GM19452 (cell line): Measurements from ENCODE around the gene GHR.

Experiments used
- ATAC-seq: cut with Tn5 transposase; IDR thresholded peaks from one replicate; pipeline ENCODE4 v1.9.1; 2021; ENCODE audit not compliant: unreplicated experiment

Gene GHR

GRCh38 chr5:42597318-42597937, 174.2 kb downstream of the GHR start:
- no peak for ATAC-seq

DNA sequence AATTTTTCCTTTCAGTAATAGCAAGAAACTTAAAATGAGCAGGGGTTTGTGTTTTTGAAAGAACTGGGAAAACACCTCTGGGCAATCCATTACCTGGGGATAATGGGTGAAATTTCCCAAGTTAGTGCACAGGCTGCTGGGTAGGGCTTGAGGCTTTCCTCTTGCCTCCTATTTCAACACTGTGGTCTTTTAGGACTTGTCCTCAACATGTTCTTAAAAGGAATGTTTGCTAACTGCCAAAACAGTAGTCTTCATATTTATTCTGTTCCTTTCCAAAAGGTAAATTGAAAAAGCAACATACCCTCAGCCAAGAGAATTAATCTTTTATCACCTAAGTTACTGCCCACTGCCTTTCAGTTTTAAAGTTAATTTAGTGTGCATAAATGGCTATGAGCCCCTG, 175.1 kb downstream of the GHR start:
- no peak for ATAC-seq

- no peak for ATAC-seq
These were observed 175.9 kb downstream of the GHR start for GRCh38 chr5:42599106-42599505.

- ATAC-seq = no peak
These were observed 177.2 kb downstream of the GHR start for GRCh38 chr5:42600441-42600840.

DNA sequence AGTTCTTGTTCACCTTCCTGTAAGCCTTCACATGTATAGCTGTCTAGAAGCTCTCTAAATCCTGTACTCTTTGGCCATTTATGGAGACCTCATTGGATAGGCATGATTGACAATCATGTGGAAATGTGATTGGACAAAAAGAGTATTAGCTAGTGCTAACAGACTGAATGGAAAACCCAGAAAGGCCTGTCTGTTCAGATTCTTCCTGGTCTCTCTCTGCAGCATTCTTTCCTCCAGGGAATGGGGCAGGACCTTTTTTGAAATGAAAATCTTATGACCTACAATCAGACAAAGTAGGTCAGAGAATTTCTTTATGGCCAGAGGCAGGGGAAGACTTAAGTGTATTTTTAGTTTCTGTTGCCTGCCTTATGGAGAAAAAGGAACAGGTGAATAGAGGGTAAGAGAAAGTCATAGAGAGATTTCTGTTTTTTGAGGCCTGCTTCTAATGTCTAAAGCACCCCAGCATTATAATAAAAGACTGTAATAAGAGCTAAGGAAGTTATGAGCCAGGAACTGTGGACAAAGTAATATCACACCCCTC, 181.0 kb downstream of the GHR start:
- no peak for ATAC-seq

- ATAC-seq = no peak
These were observed 182.3 kb downstream of the GHR start for GRCh38 chr5:42605490-42605889.

DNA sequence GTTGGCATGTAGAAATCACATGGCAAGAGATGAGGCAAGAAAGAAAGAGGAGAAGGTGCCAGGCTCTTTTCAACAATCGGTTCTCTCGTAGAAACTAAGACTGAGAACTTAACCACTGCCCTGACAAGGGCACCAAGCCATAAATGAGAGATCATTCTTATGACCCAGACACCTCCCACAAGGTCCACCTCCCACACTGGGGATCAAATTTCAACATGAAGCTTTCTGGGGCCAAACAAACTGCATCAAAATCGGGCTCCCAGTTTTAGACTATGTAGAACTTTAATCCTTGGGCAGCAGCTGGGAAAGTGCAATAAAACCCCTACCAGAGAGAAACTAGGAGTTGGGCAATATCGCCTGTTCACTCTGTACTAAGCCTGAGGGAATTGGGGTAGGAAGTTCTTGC, 183.2 kb downstream of the GHR start:
- ATAC-seq = no peak

DNA sequence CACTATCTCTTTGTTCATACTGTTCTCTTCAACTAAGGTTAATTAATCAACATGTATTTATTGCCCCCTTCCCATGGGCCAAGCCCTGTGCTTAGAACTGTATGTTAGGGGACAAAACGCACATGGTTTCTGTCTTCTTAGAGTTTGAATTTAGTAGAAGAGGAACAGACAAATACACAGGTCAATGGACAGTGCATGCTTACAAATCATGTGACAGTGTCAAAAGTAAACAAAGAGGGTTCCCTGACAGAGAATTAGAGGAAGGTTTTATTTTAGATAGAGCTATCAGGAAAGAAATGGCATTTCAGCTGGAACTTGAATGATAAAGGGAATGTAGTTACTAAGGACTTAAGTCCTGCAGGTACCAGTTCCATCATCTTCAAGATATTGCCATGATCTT, 188.2 kb downstream of the GHR start:
- no peak for ATAC-seq

- no peak for ATAC-seq
These were observed 189.6 kb downstream of the GHR start for GRCh38 chr5:42612750-42613366.

DNA sequence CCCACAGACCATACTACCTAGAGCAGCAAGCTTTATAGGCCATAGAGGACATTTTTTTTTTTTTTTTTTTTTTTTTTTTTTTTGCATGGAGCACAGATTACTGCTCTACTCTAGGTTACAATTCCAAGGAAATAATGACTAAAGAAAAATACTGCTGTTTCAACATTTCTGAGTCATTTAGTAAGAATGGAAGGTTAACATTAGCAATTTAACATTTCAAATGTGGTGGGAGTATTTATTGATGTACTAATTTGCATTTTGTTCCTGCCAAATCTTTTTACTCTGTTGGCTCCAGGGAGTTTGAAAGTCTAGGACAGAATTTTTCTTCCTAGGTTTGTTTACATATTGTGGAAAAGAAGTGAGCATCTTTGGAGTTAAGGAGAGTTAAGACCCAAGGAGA, 191.3 kb downstream of the GHR start:
- ATAC-seq = no peak

- no peak for ATAC-seq
These were observed 197.5 kb downstream of the GHR start for GRCh38 chr5:42620579-42621216.

- ATAC-seq = no peak
These were observed 198.0 kb downstream of the GHR start for GRCh38 chr5:42621242-42621641.

- no peak for ATAC-seq
These were observed 198.4 kb downstream of the GHR start for GRCh38 chr5:42621662-42622061.

- no peak for ATAC-seq
These were observed 201.7 kb downstream of the GHR start for GRCh38 chr5:42624912-42625311.

DNA sequence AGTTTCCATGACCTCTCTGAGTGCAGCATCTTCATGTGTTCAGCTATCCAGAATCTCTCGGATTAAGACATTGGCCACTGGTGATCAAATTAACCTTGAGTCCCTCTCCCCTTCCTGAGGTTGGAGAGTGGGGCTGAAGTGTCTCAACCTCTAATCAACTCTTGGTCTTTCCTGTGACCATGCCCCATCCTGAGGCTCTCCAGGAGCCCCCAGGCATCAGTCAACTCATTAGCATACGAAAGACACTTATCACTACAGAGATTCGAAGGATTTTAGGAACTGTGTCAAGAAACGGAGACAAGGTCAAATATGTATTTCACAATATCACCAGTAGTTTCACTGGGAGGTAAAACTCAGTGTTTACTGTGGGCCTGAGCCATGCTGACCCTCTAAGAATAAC, 203.2 kb downstream of the GHR start:
- no peak for ATAC-seq

DNA sequence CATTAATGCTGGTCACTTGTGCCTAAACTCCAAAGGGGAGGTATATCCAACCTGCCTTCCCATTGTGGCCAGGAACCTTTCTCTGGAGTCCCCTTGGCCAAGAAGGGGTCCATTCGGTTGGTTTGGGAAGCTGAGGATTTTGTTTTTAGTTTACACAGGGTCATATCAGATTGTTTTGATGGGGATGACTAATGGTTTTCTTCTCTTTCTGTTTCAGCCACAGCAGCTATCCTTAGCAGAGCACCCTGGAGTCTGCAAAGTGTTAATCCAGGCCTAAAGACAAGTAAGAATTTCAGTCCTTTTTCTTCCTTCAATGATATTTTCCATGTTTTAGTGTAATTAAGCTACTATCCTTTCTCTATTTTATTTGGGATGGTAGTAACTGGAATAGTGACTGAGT, 205.6 kb downstream of the GHR start:
- no peak for ATAC-seq

DNA sequence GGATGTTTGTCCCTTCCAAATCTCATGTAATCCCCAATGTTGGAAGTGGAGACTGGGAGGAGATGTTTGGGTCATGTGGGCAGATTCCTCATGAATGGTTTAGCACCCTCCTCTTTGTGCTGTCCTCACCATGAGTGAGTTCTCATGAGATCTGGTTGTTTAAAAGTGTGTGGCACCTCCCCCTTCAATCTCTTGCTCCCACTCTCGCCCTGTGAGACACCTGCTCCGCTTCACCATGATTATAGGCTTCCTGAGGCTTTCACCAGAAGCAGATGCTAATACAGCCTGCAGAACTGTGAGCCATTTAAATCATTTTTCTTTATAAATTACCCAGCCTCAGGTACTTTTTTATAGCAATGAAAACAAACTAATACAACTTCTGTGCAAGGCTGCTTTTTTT, 206.0 kb downstream of the GHR start:
- no peak for ATAC-seq

- ATAC-seq = no peak
These were observed 208.0 kb downstream of the GHR start for GRCh38 chr5:42631241-42631640.

GRCh38 chr5:42632354-42632900, 209.2 kb downstream of the GHR start:
- no peak for ATAC-seq

DNA sequence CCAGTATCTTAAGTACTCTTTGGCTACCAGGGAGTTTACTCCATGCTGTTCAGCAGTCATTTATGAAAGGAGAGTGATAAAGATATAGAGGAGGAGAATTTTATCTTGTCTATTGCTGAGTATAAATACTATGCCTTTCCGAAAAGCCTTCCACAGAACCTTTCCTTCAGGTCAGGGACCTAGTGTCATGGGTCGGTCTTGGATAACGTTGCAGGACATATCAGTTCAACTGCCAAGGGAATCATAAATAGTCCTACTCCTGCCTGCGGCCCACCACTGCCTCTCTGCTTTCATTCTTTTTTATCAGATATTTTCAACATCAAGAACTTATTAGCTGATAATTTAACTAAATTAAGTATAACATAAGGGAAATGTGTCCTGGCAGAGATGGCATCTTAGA, 211.3 kb downstream of the GHR start:
- ATAC-seq = no peak

- ATAC-seq = no peak
These were observed 213.2 kb downstream of the GHR start for GRCh38 chr5:42636425-42636824.

GRCh38 chr5:42636946-42637345, 213.7 kb downstream of the GHR start:
- no peak for ATAC-seq
